Parathyroid adenoma (tissue), 2 donors: ENCODE measurements around the gene SPRYD4.
A peak's percentile ranks its signal among the peaks of the same experiment; 100 is the strongest.

Experiments used
- H2AFZ ChIP-seq: fragments of 300-600 bp; sonication (generic); one replicate; pipeline ENCODE4 v1.7.0; 2017; ENCODE audit warnings: antibody characterized with exemption, mild to moderate bottlenecking
- H3K27ac ChIP-seq: fragments of 300-600 bp; sonication (generic); one replicate; pipeline ENCODE4 v1.7.0; 2017
- H3K27me3 ChIP-seq: fragments of 300-600 bp; sonication (generic); one replicate; pipeline ENCODE4 v1.7.0; 2017; ENCODE audit warnings: low read length; ENCODE audit not compliant: control insufficient read depth, insufficient read depth
- H3K36me3 ChIP-seq: fragments of 300-600 bp; sonication (generic); one replicate; pipeline ENCODE4 v1.7.0; 2017; ENCODE audit warnings: low read length; ENCODE audit not compliant: control insufficient read depth, insufficient read depth
- H3K4me1 ChIP-seq: fragments of 300-600 bp; sonication (generic); one replicate; pipeline ENCODE4 v1.7.0; 2017; ENCODE audit warnings: control low read depth
- H3K4me2 ChIP-seq: fragments of 300-600 bp; sonication (generic); one replicate; pipeline ENCODE4 v1.7.0; 2017; ENCODE audit warnings: low read length
- H3K4me3 ChIP-seq: fragments of 300-600 bp; sonication (generic); one replicate; pipeline ENCODE4 v1.7.0; 2017; ENCODE audit warnings: low read depth, low read length
- H3K79me2 ChIP-seq: fragments of 300-600 bp; sonication (generic); one replicate; pipeline ENCODE4 v1.7.0; 2017; ENCODE audit warnings: control low read depth
- H3K9ac ChIP-seq: fragments of 300-600 bp; sonication (generic); one replicate; pipeline ENCODE4 v1.7.0; 2017; ENCODE audit warnings: mild to moderate bottlenecking
- H3K9me3 ChIP-seq: fragments of 300-600 bp; sonication (generic); one replicate; pipeline ENCODE4 v1.7.0; 2017; ENCODE audit warnings: low read length; ENCODE audit not compliant: control insufficient read depth
- CTCF ChIP-seq: fragments of 300-600 bp; sonication (generic); IDR thresholded peaks from one replicate; pipeline ENCODE4 v1.7.0; 2017; ENCODE audit warnings: antibody characterized with exemption, mild to moderate bottlenecking
- donor health status: primary hyperparathyroidism.

The SPRYD4 gene

DNA sequence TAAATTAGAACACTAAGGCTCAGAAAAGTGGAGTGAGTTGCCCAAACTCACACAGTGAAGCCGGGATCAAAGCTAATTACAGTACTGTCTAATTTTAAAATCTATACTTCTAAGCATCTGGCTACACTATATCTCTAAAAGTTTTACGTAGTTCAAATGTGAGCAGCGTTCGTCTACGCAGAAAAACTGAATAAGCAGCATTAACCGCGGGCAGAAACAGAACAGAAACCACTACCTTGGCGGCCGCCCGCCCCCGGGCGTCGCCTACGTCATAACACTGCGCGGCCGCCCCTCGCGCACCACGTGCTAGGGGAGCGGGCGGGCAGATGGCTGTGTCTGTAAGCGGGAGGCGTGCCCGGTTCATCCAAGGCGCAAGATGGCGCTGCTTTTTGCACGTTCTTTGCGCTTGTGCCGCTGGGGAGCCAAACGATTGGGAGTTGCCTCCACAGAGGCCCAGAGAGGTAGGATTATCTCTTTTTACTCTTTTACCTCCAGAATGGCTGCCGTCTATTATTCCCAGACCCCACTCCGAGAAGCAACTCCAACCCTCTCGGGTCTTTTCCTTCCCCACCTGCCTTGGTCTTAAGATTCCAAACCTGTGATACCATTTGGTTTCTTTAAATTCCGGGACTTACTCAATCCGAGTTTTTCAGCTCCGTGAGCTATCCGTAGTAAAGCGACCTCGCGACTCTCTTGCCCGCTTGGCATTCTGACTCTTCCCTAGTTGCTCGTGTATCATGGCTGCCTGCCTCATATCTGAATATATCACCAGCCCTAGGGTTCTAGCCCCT, at the start of gene SPRYD4:
SPRYD4 (plus strand) TSS at position 363 of the 791 bp plus-strand sequence; CDS start at position 377, 14 bp downstream.
- Histone ChIP-seq H3K9ac (no peak within 1 kb of the TSS), H3K79me2 (no peaks in the 10 kb centered on the region), H3K4me1 (no peaks in the 10 kb centered on the region), H3K36me3 (no peaks in the 10 kb centered on the region), H3K4me2 (peak within 1 kb of the TSS; percentile 91), H3K4me3 (peak within 1 kb of the TSS; percentile 89), H3K27ac (peak within 1 kb of the TSS; percentile 79), H3K9me3 (no peaks in the 10 kb centered on the region), H3K27me3 (no peaks in the 10 kb centered on the region), H2AFZ (peak within 1 kb of the TSS; percentile 89)
- peak; percentile 44 for TF ChIP-seq CTCF

DNA sequence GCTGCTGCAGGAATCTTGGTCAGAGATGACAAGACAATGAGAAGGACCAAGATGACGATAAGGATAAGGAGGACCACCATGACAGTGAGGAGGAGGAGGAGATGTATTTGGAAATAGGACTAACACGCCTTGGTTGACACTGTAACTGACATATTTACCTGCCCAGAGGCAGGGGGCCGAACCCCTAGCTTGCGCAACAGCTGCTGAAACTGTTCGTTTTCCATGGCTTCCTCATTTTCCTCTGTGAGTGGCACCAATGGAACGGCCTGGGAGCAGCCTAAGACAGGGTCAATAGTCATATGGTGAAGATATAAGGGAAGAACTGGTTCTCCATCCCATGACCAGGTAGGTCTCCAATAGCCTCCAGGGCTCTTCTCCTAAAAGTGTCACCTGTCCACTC, 48.0 kb upstream of the SPRYD4 start:
- H3K4me2 ChIP-seq: no peak overlapping the region
- TF ChIP-seq CTCF: no peak
- H3K36me3 ChIP-seq: no peaks in the 10 kb centered on the region
- H3K27ac ChIP-seq: no peak overlapping the region
- no peaks in the 10 kb centered on the region for H3K27me3 ChIP-seq
- no peak overlapping the region for H2AFZ ChIP-seq
- no peaks in the 10 kb centered on the region for H3K4me1 ChIP-seq
- no peak overlapping the region for H3K9ac ChIP-seq
- H3K4me3 ChIP-seq: no peak overlapping the region
- H3K79me2 ChIP-seq: no peaks in the 10 kb centered on the region
- H3K9me3 ChIP-seq: no peaks in the 10 kb centered on the region

- Histone ChIP-seq H3K4me2 (no peak overlapping the region), H3K9me3 (no peaks in the 10 kb centered on the region), H3K4me1 (no peaks in the 10 kb centered on the region), H3K27ac (no peak overlapping the region), H3K79me2 (no peaks in the 10 kb centered on the region), H2AFZ (no peak overlapping the region), H3K27me3 (no peaks in the 10 kb centered on the region), H3K36me3 (no peaks in the 10 kb centered on the region), H3K4me3 (no peak overlapping the region), H3K9ac (no peak overlapping the region)
- no peak for TF ChIP-seq CTCF
Observed at GRCh38 chr12:56425193-56425592, 43.2 kb upstream of the SPRYD4 start.

- no peaks in the 10 kb centered on the region for H3K27me3 ChIP-seq
- no peaks in the 10 kb centered on the region for H3K36me3 ChIP-seq
- H3K4me2 ChIP-seq: no peak overlapping the region
Observed at GRCh38 chr12:56425940-56426438, 42.4 kb upstream of the SPRYD4 start.

More at GRCh38 chr12:56425940-56426438, 42.4 kb upstream of the SPRYD4 start:
- no peak overlapping the region for H3K27ac ChIP-seq
- no peaks in the 10 kb centered on the region for H3K4me1 ChIP-seq
- no peak overlapping the region for H3K9ac ChIP-seq
- H3K9me3 ChIP-seq: no peaks in the 10 kb centered on the region
- H3K79me2 ChIP-seq: no peaks in the 10 kb centered on the region
- H3K4me3 ChIP-seq: no peak overlapping the region
- TF ChIP-seq CTCF: no peak
- no peak overlapping the region for H2AFZ ChIP-seq
